Endodermal cell (in vitro differentiated cells): ENCODE measurements around the gene NBEAL1. TPM values are rescaled to one million over a fixed set of nuclear protein-coding genes. Genes with fewer than 3 reads are reported as not detected.
"Not testable (repeated sequence)": the region's sequence is repeated elsewhere in the genome, so short reads cannot be mapped to it uniquely, and the experiment has no call there.

ENCODE experiments used
- DNase-seq: peaks from one replicate; pipeline ENCODE4 v3.0.0-alpha.2; 2017
- H3K27ac ChIP-seq: 2 replicates; pipeline ENCODE4 v1.5.1; 2013; ENCODE audit warnings: mild to moderate bottlenecking, low read depth, low read length, moderate library complexity
- H3K27me3 ChIP-seq: 2 replicates; pipeline ENCODE4 v1.6.1; 2013; ENCODE audit warnings: mild to moderate bottlenecking, low read length, moderate library complexity; ENCODE audit not compliant: insufficient read depth, control insufficient read depth, poor library complexity, severe bottlenecking
- H3K36me3 ChIP-seq: 2 replicates; pipeline ENCODE4 v1.7.0; 2013; ENCODE audit warnings: mild to moderate bottlenecking, low read length, moderate library complexity; ENCODE audit not compliant: control insufficient read depth, insufficient read depth
- H3K4me1 ChIP-seq: one replicate; pipeline ENCODE4 v1.7.0; 2013; ENCODE audit warnings: low read length; ENCODE audit not compliant: control insufficient read depth, insufficient read depth
- H3K4me3 ChIP-seq: 2 replicates; pipeline ENCODE4 v1.5.1; 2013; ENCODE audit warnings: mild to moderate bottlenecking, low read length, moderate library complexity
- H3K9ac ChIP-seq: 2 replicates; pipeline ENCODE4 v1.6.1; 2013; ENCODE audit warnings: mild to moderate bottlenecking, low read length, moderate library complexity; ENCODE audit not compliant: poor library complexity, severe bottlenecking; ENCODE audit errors: extremely low read depth
- H3K9me3 ChIP-seq: 2 replicates; pipeline ENCODE4 v1.6.1; 2013; ENCODE audit warnings: mild to moderate bottlenecking, low read length, moderate library complexity; ENCODE audit not compliant: control insufficient read depth
- H3K27ac Mint-ChIP-seq: 2 replicates; pipeline ENCODE4 v1.8.0; 2020; ENCODE audit warnings: mixed read lengths
- H3K27me3 Mint-ChIP-seq: 2 replicates; pipeline ENCODE4 v1.8.0; 2021; ENCODE audit warnings: mild to moderate bottlenecking, mixed read lengths; ENCODE audit not compliant: insufficient read depth
- H3K36me3 Mint-ChIP-seq: 2 replicates; pipeline ENCODE4 v1.8.0; 2020; ENCODE audit warnings: low read depth, mixed read lengths
- H3K4me1 Mint-ChIP-seq: 2 replicates; pipeline ENCODE4 v1.8.0; 2020; ENCODE audit warnings: mixed read lengths
- H3K4me3 Mint-ChIP-seq: 2 replicates; pipeline ENCODE4 v1.8.0; 2020; ENCODE audit warnings: mild to moderate bottlenecking, moderate library complexity, mixed read lengths
- H3K9me3 Mint-ChIP-seq: 2 replicates; pipeline ENCODE4 v1.8.0; 2020; ENCODE audit warnings: mild to moderate bottlenecking, mixed read lengths
- WGBS, 2 experiments: methylation state at CpG; one replicate each; pipeline versions ENCODE4 v1.1.5 to v1.1.7; 2013; ENCODE audit warnings: missing lambda C conversion rate in 2 of 2, mixed read lengths in 1 of 2; ENCODE audit not compliant: insufficient coverage in 1 of 2, insufficient read length in 1 of 2; 5-methylcytosine and 5-hydroxymethylcytosine counted together
- total RNA-seq, 2 donors: library from RNA; stranded (reverse); fragmentation: NEBNext Ultra II Directional in 1 of 2; extraction: Animal tissue kit (Norgen Biotek cat#: 25700) in 1 of 2; gene quantifications; 2 replicates in 1 of 2; 3 replicates in 1 of 2; pipeline ENCODE4 v1.2.1, GENCODE V29; 2021
- TF ChIP-seq, protein P1 (sequence below): fragments of 200-600 bp; sonication (generic); conservative IDR thresholded peaks from 2 replicates; pipeline ENCODE4 v1.5.0; 2021; ENCODE audit warnings: antibody characterized with exemption, mild to moderate bottlenecking

NBEAL1 gene
- total RNA-seq, 2 donors from 2014 or later: 18.2 to 20.1 TPM

DNA sequence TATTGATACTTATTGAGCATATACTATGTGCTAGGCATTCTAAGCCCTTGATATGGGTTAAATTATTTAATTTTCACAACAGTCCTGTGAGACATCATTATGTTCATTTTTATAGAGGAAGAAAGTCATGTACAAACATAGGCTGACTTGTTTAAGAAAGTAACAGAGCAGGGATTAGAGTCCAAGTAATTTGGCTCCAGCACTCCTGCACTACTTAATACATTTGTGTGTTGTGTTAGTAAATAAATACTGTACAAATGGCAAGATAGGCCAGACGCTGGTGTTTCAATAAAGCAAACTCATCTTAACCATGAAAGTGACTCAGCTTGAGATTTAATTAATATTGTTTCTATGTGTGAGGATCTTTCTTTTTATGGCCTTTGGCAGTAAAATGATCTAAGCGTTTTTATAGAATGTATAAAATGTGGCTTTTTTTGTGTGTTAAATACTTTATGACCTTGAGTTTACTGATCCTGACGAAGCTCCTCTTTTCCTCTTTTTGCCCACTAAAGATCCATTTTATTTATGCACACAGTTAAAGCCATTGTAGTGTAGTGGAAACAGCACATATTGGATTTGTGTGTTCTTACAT, 21.3 kb downstream of the NBEAL1 start:
- no peaks in the 10 kb centered on the region for H3K4me1 ChIP-seq
- Mint-ChIP-seq H3K27ac (no peak overlapping the region), H3K27me3 (no peaks in the 10 kb centered on the region), H3K9me3 (peaks cover 4% of the 10 kb centered on the region), H3K4me3 (no peak overlapping the region), H3K36me3 (peaks cover 7% of the 10 kb centered on the region), H3K4me1 (no peaks in the 10 kb centered on the region)
- no peaks in the 10 kb centered on the region for H3K27me3 ChIP-seq
- DNase-seq: no peak
- H3K9ac ChIP-seq: no peak overlapping the region
- peaks cover 1% of the 10 kb centered on the region for H3K36me3 ChIP-seq
- H3K27ac ChIP-seq: no peak overlapping the region
- no peak overlapping the region for H3K4me3 ChIP-seq
- 83 to 89% methylated on average over 1 to 2 of the region's 3 CpGs for WGBS, 2 experiments
- H3K9me3 ChIP-seq: peaks cover 5% of the 10 kb centered on the region
- TF ChIP-seq, protein P1, sequence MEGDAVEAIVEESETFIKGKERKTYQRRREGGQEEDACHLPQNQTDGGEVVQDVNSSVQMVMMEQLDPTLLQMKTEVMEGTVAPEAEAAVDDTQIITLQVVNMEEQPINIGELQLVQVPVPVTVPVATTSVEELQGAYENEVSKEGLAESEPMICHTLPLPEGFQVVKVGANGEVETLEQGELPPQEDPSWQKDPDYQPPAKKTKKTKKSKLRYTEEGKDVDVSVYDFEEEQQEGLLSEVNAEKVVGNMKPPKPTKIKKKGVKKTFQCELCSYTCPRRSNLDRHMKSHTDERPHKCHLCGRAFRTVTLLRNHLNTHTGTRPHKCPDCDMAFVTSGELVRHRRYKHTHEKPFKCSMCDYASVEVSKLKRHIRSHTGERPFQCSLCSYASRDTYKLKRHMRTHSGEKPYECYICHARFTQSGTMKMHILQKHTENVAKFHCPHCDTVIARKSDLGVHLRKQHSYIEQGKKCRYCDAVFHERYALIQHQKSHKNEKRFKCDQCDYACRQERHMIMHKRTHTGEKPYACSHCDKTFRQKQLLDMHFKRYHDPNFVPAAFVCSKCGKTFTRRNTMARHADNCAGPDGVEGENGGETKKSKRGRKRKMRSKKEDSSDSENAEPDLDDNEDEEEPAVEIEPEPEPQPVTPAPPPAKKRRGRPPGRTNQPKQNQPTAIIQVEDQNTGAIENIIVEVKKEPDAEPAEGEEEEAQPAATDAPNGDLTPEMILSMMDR: no peak

GRCh38 chr2:203037026-203037425, 22.4 kb downstream of the NBEAL1 start:
- H3K27me3 Mint-ChIP-seq: no peaks in the 10 kb centered on the region
- TF ChIP-seq, protein P1: no peak
- H3K36me3 Mint-ChIP-seq: peaks cover 13% of the 10 kb centered on the region
- peaks cover 12% of the 10 kb centered on the region for H3K36me3 ChIP-seq
- H3K27ac ChIP-seq: no peak overlapping the region
- no peak overlapping the region for H3K27ac Mint-ChIP-seq
- no peak overlapping the region for H3K9ac ChIP-seq
- H3K27me3 ChIP-seq: no peaks in the 10 kb centered on the region
- H3K4me3 Mint-ChIP-seq: no peak overlapping the region
- 100% methylated on average over 1 of the region's 2 CpGs; no CpG with 5 or more reads in 1 of the 2 experiments for WGBS, 2 experiments
- H3K4me3 ChIP-seq: no peak overlapping the region
- H3K9me3 ChIP-seq: peaks cover 3% of the 10 kb centered on the region
- H3K4me1 ChIP-seq: no peaks in the 10 kb centered on the region
- H3K9me3 Mint-ChIP-seq: peaks cover 3% of the 10 kb centered on the region
- no peak for DNase-seq
- no peaks in the 10 kb centered on the region for H3K4me1 Mint-ChIP-seq

GRCh38 chr2:203038586-203038985, 23.9 kb downstream of the NBEAL1 start:
- no peak overlapping the region for H3K27ac Mint-ChIP-seq
- Histone ChIP-seq H3K36me3 (peaks cover 21% of the 10 kb centered on the region), H3K27ac (no peak overlapping the region), H3K4me3 (no peak overlapping the region), H3K9ac (no peak overlapping the region), H3K4me1 (no peaks in the 10 kb centered on the region), H3K27me3 (no peaks in the 10 kb centered on the region), H3K9me3 (no peaks in the 10 kb centered on the region)
- H3K9me3 Mint-ChIP-seq: no peaks in the 10 kb centered on the region
- no peak overlapping the region for H3K4me3 Mint-ChIP-seq
- TF ChIP-seq, protein P1: no peak
- DNase-seq: no peak
- 93 to 95% methylated on average over 3 to 4 of the region's 6 CpGs for WGBS, 2 experiments
- no peaks in the 10 kb centered on the region for H3K27me3 Mint-ChIP-seq
- H3K4me1 Mint-ChIP-seq: no peaks in the 10 kb centered on the region
- H3K36me3 Mint-ChIP-seq: peaks cover 14% of the 10 kb centered on the region

GRCh38 chr2:203039211-203039610, 24.5 kb downstream of the NBEAL1 start:
- H3K9ac ChIP-seq, H3K27me3 Mint-ChIP-seq, H3K4me3 Mint-ChIP-seq, H3K4me1 Mint-ChIP-seq, H3K27ac Mint-ChIP-seq, H3K27ac ChIP-seq, H3K9me3 Mint-ChIP-seq, H3K4me1 ChIP-seq, H3K4me3 ChIP-seq, DNase-seq, H3K27me3 ChIP-seq, H3K9me3 ChIP-seq: not testable (repeated sequence)
- H3K36me3 ChIP-seq: peaks cover 22% of the 10 kb centered on the region
- H3K36me3 Mint-ChIP-seq: peaks cover 16% of the 10 kb centered on the region
- WGBS, 2 experiments: 95% methylated on average over 5 of the region's 6 CpGs; no CpG with 5 or more reads in 1 of the 2 experiments
